ENCODE results near the gene CCR5.
A peak's percentile ranks its signal among the peaks of the same experiment; 100 is the strongest.

The CCR5 gene

DNA sequence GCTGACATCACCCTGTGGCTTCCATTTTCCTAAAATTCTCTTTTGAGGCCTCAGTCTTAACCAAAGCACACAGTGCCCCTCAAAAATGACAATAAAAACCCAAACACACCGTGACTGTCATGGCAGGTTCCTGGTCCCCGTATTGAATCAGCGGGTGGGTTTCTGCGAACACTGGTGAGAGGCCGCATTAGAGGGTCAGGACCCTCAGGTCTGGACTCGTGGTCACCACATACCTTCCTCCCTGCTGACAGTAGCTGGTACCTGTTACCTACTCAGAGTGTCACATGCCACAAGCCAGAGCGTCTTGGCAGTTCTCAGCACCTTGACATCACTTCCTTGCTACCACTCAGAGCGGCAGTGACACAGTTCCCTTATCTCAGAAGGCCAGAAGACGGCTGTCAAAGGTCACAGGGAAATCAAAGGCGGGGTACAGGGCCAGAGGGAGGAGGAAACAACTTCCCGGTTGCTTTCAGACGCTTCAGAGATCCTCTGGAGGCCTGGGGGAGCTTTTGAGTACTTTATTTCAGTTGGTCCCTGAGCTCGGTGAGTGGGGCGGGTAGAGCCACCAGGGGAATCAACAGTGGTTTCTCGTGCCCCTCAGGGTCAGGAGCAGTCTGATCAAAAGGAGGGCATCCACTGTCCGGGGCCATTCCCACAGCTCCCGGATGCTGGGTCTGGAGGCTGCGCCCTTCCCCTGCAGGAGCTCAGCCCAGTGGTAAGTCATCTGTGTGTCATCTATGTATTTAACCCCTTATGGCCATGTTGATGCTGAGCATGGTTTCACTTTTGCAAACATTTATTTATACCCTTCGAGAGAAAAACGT, 36.3 kb downstream of the CCR5 start, which contains the start of the genes CCR5AS and CCRL2:
CCR5AS (minus strand) TSS at position 279 of the 824 bp plus-strand sequence.
CCRL2 (plus strand) TSS at position 472 of the 824 bp plus-strand sequence. CDS start 821 bp downstream, outside the sequence.
- peak; percentile 5 to 25 (median 6) for DNase-seq (ENCODE audit: low read depth in 2 of 3, low spot score in 1 of 3)

DNA sequence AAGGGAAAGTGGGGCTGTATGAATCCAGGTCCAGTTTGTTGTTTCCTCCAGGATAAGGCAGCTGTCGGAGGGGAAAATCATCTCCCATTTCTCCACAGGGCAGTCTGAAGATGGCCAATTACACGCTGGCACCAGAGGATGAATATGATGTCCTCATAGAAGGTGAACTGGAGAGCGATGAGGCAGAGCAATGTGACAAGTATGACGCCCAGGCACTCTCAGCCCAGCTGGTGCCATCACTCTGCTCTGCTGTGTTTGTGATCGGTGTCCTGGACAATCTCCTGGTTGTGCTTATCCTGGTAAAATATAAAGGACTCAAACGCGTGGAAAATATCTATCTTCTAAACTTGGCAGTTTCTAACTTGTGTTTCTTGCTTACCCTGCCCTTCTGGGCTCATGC, 37.2 kb downstream of the CCR5 start:
- DNase-seq (ENCODE audit: low read depth in 2 of 3, low spot score in 1 of 3): no peak

DNA sequence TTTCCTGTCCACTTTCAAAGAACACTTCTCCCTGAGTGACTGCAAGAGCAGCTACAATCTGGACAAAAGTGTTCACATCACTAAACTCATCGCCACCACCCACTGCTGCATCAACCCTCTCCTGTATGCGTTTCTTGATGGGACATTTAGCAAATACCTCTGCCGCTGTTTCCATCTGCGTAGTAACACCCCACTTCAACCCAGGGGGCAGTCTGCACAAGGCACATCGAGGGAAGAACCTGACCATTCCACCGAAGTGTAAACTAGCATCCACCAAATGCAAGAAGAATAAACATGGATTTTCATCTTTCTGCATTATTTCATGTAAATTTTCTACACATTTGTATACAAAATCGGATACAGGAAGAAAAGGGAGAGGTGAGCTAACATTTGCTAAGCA, 38.1 kb downstream of the CCR5 start:
- no peak for DNase-seq (ENCODE audit: low read depth in 2 of 3, low spot score in 1 of 3)

DNA sequence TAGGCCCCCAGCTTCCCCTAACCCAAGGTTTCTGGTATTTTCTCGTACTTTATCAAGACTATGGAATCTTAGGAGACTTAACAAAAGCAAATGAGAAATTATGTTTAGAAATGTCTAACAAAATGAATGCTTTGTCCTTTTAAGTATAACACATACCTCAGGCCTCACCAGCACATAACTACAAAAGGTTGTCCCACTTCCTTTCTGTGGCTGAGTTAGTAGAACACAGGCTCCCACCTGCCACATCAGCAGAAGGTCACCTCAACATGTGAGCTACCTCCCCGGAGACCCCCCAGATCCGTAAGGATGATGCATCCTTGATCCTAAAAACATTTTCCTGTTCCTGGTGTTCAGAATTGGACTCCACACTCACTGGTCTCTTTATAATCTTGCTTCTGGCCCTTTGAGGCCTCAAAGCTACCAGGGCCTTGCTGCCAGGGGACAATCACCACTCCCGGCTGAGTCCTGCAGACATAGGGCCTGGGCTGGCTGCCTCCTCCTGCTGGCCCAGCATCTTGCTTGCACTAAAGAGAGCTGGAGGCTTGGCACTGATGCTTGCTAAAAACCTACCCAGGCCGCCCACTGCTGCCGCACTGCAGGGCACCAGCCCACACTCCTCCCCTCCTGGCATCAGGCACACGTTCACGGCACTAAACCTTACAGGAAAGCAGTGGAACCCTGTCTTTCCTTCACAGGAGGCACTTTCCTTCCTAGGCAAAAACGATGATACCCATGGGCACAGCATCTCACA, 39.2 kb downstream of the CCR5 start:
- no peak for DNase-seq (ENCODE audit: low read depth in 2 of 3, low spot score in 1 of 3)

DNA sequence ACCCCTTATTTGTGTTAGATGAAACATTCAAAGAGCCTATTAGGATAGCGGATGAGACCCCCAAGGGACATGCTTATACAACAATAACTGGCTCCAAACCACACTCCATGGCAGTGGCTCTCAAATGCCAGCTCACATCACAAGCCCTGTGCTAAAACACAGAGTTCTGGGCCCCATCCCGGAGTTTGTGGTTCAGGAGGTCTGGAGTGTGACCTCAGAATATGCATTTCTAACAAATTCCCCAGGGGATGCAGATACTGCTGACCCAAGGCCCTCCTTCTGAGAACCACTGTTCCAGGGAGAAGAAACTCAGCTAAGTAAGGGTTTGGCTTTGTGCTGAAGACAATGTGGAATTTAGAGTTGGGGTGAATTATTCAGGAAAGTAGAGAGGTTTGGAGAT, 39.9 kb downstream of the CCR5 start:
- DNase-seq (ENCODE audit: low read depth in 2 of 3, low spot score in 1 of 3): no peak

DNA sequence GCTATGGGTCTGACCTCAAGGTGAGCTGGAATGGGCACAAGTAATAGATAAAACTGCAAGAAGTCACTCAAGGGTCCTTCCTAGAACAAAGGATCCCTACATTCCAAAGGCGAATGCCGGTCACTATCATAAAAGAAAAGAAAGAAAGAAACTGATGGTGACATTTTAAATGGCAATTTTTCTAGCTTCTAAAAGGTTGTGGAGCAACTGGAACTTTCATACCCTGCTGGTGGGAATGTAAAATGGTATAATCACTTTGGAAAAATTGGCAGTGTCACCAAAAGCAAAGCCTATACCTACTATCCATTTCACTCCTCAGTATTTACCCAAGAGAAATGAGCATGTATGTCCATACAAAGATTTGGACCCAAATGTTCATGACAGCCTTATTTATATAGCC, 40.5 kb downstream of the CCR5 start:
- DNase-seq (ENCODE audit: low read depth in 2 of 3, low spot score in 1 of 3): no peak

DNA sequence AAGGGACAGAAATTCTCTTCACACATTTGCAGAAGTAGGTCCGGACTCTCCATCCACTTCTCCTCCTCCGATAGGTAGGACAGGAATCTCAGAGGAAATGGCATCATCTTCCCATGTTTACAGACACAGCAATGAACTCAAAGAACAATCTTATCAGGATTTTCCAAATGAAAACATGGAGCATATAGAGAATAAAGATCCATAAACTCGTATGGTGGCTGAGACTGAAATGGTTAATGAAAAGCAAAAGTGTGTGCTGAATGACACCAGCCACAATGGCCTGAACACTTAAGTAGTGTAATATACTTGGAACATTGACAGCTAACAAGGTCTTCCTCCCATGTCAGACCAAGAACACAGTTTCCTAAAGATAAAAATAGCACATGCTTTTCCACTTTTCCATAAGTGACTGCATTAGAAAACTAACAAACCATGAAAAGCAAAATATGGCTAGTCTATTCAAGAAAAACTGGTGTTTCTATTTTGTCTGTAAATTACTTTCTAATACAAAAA, 42.1 kb downstream of the CCR5 start:
- no peak for DNase-seq (ENCODE audit: low read depth in 2 of 3, low spot score in 1 of 3)

DNA sequence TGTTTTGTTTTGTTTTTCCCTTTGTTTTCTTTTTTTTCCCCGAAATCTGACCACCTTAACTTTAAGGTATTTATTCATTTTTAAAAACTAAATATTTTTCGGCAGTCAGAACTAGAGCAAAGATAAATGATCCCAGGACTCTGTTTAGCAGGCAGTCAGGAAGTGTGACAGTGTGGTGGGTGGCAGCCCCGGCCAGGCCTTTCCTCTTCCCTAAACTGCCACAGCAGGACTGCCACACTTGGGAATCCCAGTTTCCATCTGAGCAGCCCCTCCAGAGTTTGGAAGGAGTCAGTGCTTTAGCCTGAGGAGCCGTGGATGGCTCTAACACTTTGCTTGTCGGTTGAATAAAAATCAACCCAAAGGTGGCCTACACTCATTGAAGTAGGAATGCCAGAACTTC, 43.2 kb downstream of the CCR5 start:
- DNase-seq (ENCODE audit: low read depth in 2 of 3, low spot score in 1 of 3): no peak

DNA sequence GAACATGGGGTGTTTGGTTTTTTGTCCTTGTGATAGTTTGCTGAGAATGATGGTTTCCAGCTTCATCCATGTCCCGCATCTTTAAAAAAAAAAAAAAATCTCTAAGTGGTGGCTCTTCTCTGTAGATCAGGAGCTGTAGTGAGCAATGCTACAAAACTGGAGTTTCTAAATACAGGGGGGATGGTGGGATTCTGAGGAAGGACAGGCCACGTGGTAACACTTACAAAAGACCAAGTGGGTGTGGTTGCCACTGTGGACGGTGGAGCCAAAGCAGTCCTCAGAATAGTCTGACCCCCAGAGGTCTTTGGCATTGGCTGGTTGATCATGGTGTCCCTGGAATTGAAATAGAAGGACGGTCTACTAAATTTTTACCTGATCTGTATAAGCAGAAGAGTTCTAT, 44.0 kb downstream of the CCR5 start:
- no peak for DNase-seq (ENCODE audit: low read depth in 2 of 3, low spot score in 1 of 3)

DNA sequence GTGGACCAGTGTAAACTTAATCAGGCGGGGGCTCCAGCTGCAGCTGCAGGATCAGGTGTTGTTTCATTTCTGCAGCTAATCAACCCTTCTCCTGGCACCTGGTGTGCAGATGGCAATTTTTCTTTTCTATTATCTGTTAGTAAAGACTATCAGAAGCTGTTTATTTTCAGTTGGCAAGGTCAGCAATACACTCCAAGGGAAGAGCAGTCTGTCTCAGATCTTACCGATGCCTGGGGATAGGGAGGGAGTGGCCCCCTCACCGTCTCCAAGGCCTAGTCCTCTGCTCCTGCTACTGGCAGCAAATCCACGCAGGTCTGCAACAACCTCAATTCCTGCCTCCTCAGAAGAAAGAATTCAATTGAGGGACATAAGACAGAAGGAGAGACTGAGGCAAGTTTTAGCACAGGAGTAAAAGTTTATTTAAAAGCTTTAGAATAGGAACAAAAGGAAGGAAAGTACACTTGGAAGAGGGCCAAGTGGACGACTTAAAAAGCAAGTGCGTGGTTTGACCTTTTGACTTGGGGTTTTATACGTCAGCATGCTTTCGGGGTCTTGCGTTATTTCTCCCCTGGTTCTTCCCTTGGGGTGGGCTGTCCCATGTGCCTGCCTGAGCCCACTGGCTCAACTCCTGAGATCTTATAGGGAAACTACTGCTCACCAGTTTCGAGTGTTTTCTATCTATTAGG, 45.5 kb downstream of the CCR5 start:
- DNase-seq (ENCODE audit: low read depth in 2 of 3, low spot score in 1 of 3): no peak

DNA sequence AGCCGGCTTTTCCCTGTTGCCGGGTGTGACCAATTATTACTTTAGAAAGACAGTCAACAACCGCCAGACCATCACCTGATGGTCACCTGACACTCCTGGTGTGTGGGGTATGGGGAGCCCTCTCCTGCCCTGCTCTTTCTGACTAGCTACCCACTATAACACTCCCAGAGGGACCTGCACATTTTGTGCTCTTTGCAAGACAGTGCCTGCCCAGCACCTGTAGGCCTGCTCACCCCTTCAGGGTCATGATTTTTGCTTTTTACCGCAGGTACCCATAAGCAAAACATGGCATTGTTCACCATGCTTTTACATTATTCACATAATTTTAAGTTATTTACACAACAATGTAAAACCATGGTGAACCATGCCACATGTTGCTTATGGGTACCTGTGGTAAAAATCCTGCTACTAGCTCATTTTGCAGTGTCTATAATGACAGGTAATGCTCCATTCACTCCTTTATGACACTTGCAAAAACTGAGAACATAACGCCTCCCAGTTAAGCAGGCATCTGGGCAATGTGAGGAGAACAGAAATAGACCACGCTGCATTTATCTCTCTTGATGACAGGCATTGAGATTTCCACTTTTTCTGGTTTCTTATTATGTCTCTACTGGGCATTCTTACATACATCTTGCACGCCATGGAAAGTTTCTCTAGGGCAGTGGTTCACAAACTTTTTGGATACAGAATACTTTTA, 46.2 kb downstream of the CCR5 start:
- DNase-seq (ENCODE audit: low read depth in 2 of 3, low spot score in 1 of 3): no peak

DNA sequence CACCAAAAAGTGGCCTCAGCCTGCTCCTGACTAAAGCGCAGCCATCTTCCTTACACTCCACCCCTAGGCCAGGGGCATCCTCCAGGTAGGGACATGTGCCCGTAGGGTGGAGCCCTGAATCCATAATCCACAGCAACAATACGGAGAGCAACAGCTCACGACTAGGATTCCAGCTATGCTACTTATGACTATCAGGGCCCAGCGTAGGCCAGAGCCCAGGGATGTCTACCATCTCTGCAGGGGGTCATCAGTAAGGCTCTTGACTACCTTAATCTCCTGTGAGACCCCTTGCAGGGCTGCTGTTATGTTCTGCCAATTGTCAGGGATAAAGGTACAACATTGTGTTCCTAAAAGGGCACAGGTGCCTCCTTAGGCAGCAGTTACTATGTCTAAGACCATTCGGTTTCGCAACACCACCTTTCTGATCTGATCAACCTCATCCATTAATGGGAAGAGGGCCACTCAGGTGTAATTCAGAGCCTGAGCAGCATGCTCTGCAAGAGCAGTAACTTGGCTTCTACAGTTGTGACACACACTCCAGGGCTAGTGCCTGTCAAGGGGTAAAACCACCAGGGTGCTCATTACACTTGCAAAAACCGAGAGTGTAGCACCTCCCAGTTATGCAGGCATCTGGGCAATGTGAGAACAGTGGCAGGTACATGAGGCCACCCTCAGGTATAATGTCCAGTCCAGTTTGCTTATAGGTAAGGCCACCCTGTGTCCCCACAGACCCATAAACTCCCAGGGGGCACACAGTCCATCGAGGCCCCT, 47.3 kb downstream of the CCR5 start:
- DNase-seq (ENCODE audit: low read depth in 2 of 3, low spot score in 1 of 3): no peak

DNA sequence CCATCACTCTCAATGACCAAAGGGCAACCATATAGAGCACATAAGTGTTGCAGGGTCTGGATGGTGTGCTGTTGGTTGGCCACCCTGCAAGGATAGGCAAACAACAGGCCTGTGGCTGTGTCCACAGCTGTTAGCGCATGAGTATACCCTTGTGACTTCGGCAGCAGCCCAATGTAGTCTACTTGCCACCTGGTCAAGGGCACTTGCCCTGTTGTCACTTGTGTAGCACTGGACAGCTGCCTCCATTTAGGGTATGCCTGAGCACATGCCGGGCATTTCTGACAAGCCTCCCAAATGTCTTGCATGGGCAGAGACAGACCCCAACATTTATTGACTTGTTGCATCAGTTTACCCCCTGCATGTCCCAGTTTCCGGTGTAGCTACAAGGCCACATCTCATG, 49.1 kb downstream of the CCR5 start:
- no peak for DNase-seq (ENCODE audit: low read depth in 2 of 3, low spot score in 1 of 3)

DNA sequence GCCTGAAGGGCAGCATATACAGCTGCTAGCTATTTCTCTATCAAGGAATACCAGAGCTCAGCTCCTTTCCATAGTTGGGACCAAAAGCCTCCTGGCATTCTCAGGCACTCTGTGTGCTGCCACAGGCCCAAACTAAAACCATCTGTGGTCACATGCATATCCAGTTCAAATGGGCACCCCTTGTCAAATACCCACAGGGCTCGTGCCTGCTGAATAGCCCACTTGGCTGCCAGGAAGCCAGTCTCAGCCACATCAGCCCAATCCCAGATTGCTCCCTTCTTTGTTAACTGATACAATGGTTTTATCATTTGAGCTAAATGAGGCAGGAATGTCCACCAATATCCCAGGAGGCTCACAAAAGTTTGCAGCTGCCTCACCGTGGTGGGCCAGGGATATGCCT, 50.2 kb downstream of the CCR5 start:
- no peak for DNase-seq (ENCODE audit: low read depth in 2 of 3, low spot score in 1 of 3)

DNA sequence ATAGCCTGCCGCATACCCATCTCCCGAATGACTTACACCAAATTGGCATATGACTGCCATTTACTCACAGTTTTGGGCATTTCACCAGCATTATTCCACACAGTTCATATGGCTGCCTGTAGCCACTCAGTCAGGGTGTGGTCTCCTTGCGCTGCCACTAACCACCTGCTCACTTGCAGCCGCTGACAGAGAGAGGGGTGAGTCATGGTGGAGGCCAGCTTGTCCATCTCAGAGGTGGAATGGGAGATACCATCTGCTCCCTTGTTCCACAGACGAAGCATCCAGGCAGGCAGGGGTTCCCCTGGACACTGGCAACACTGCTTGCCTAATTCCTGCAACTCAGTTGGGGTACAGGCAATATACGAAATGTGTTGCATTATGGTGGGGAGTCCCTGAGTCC, 51.9 kb downstream of the CCR5 start:
- no peak for DNase-seq (ENCODE audit: low read depth in 2 of 3, low spot score in 1 of 3)

DNA sequence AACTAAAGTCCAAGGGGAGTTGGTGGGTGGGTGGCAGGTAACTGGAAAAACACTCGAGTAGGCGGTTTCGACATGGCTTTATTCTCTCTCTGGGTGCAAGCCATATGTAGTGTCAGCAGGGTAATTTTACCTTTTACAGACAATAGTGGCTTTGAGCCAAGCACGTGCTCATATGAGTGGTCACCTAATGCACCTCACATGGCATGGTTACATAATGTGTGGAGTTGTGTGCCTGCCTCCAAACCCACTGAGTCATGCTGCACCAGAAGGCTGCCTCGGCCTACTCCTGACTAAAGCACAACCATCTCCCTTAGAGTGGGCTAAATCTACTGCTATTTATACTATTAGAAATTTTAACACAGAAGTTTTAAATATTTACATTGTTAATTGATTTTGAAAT, 52.8 kb downstream of the CCR5 start:
- DNase-seq (ENCODE audit: low read depth in 2 of 3, low spot score in 1 of 3): no peak
